Caco-2 (cell line): ENCODE measurements around the gene SUN1. TPM values are rescaled to one million over a fixed set of nuclear protein-coding genes. Genes with fewer than 3 reads are reported as not detected.
"Not testable (repeated sequence)": the region's sequence is repeated elsewhere in the genome, so short reads cannot be mapped to it uniquely, and the experiment has no call there.

Experiments used
- BruUV-seq: library from RNA; stranded (reverse); fragments of 400-500 nt; replicated peaks from 2 replicates; lab custom pipeline; 2021; lab: Mats Ljungman, UMichigan
- CTCF ChIA-PET: fragments of 300-600 bp; sonication (Branson Sonifier 250); formaldehyde crosslinking; loops from one replicate; lab custom pipeline; 2022; ENCODE audit warnings: antibody characterized with exemption; lab: Charles Lee
- POLR2A ChIA-PET: fragments of 300-600 bp; sonication (Branson Sonifier 250); formaldehyde crosslinking; loops from one replicate; lab custom pipeline; 2022; ENCODE audit warnings: antibody characterized with exemption; lab: Charles Lee
- DNase-seq, 2 experiments: peaks; one replicate each; pipeline versions ENCODE4 v3.0.0 to v3.0.0-alpha.2; 2020 to 2022
- H3K27me3 ChIP-seq: replicated peaks from 2 replicates; pipeline ENCODE4 v1.6.0; 2011; ENCODE audit warnings: low read length; ENCODE audit not compliant: control insufficient read depth, insufficient read depth
- H3K36me3 ChIP-seq: 2 replicates; pipeline ENCODE4 v1.5.1; 2011; ENCODE audit warnings: low read length; ENCODE audit not compliant: control insufficient read depth, insufficient read depth
- H3K4me1 ChIP-seq: fragments of 250-450 bp; sonication (Bioruptor Pico); 2 replicates; pipeline ENCODE4 v1.5.1; 2020; ENCODE audit warnings: mild to moderate bottlenecking
- H3K4me3 ChIP-seq: 2 replicates; pipeline ENCODE4 v1.5.1; 2011; ENCODE audit warnings: low read depth, mild to moderate bottlenecking, control low read depth, low read length
- H3K9me3 ChIP-seq: fragments of 250-450 bp; sonication (Bioruptor Pico); 2 replicates; pipeline ENCODE4 v1.5.1; 2020; ENCODE audit warnings: mild to moderate bottlenecking, moderate library complexity
- H3K27ac Mint-ChIP-seq: one replicate; pipeline ENCODE4 v1.8.0; 2022; ENCODE audit warnings: mixed read lengths; ENCODE audit not compliant: unreplicated experiment
- H3K27me3 Mint-ChIP-seq: one replicate; pipeline ENCODE4 v1.8.0; 2022; ENCODE audit warnings: mixed read lengths; ENCODE audit not compliant: insufficient read depth, unreplicated experiment
- H3K36me3 Mint-ChIP-seq: one replicate; pipeline ENCODE4 v1.8.0; 2022; ENCODE audit warnings: mild to moderate bottlenecking, mixed read lengths; ENCODE audit not compliant: insufficient read depth, unreplicated experiment
- H3K4me1 Mint-ChIP-seq: one replicate; pipeline ENCODE4 v1.8.0; 2022; ENCODE audit warnings: low read depth, mixed read lengths; ENCODE audit not compliant: unreplicated experiment
- H3K4me3 Mint-ChIP-seq: one replicate; pipeline ENCODE4 v1.8.0; 2022; ENCODE audit warnings: mild to moderate bottlenecking, moderate library complexity, mixed read lengths; ENCODE audit not compliant: unreplicated experiment
- H3K9me3 Mint-ChIP-seq: one replicate; pipeline ENCODE4 v1.8.0; 2022; ENCODE audit warnings: mixed read lengths; ENCODE audit not compliant: unreplicated experiment
- CTCF ChIP-seq, 2 experiments: fragments of 200-600 bp in 1 of 2; IDR thresholded peaks; 1 replicate in 1 of 2; 2 replicates in 1 of 2; pipeline versions ENCODE4 v1.5.1 to v1.8.0; 2011 to 2022; ENCODE audit warnings: antibody characterized with exemption in 1 of 2, control low read depth in 1 of 2, inconsistent platforms in 1 of 2, low read depth in 1 of 2, low read length in 1 of 2, mild to moderate bottlenecking in 1 of 2, moderate library complexity in 1 of 2; ENCODE audit not compliant: insufficient read depth in 1 of 2, severe bottlenecking in 1 of 2, unreplicated experiment in 1 of 2
- intact Hi-C: fragments of 100-400 bp; cut with micrococcal nuclease; formaldehyde crosslinking; loops from one replicate; pipeline ENCODE4 v1.10.0; 2022; ENCODE audit not compliant: unreplicated experiment
- total RNA-seq: library from RNA; stranded (reverse); gene quantifications from 2 replicates; pipeline ENCODE4 v1.2.3, GENCODE V29; 2022

SUN1 gene
- total RNA-seq, 1 experiment from 2014 or later, result 146 TPM

- H3K27me3 ChIP-seq, result no peaks in the 10 kb centered on the region
- Mint-ChIP-seq H3K27ac (no peak overlapping the region), H3K36me3 (peaks cover 9% of the 10 kb centered on the region), H3K4me1 (peaks cover 7% of the 10 kb centered on the region), H3K9me3 (no peaks in the 10 kb centered on the region), H3K27me3 (no peaks in the 10 kb centered on the region), H3K4me3 (no peak overlapping the region)
- H3K36me3 ChIP-seq, result no peaks in the 10 kb centered on the region
- no peak for TF ChIP-seq CTCF (IDR thresholded peaks at IDR 0.05; ENCODE audit: insufficient read depth in 1 of 2, low read depth in 1 of 2, low read length in 1 of 2, severe bottlenecking in 1 of 2, unreplicated experiment in 1 of 2)
- H3K4me1 ChIP-seq, result peaks cover 7% of the 10 kb centered on the region; the same call in 1 of the 2 replicates
- H3K9me3 ChIP-seq, result peaks cover 6% of the 10 kb centered on the region; the same call in 1 of the 2 replicates
- no peak for DNase-seq
- H3K4me3 ChIP-seq, result no peak overlapping the region
- no TSS peak for BruUV-seq
- CTCF ChIA-PET, result no interaction called here
- intact Hi-C loops, result no loop called here
- POLR2A ChIA-PET, result no interaction called here
Measured at GRCh38 chr7:801940-802381, 30.3 kb upstream of the SUN1 start.

GRCh38 chr7:802500-803242 is 29.6 kb upstream of the SUN1 start:
- Mint-ChIP-seq H3K9me3 (peaks cover 3% of the 10 kb centered on the region), H3K4me1 (peaks cover 7% of the 10 kb centered on the region), H3K4me3 (no peak overlapping the region), H3K36me3 (peaks cover 5% of the 10 kb centered on the region), H3K27ac (peak overlapping the region; percentile 22), H3K27me3 (no peaks in the 10 kb centered on the region)
- no TSS peak for BruUV-seq
- POLR2A ChIA-PET, result no interaction called here
- H3K4me3 ChIP-seq, result no peak overlapping the region
- DNase-seq, result no peak
- H3K4me1 ChIP-seq, result peaks cover 7% of the 10 kb centered on the region; the same call in 1 of the 2 replicates
- H3K27me3 ChIP-seq, result no peaks in the 10 kb centered on the region
- intact Hi-C loops, result no loop called here
- H3K9me3 ChIP-seq, result peaks cover 6% of the 10 kb centered on the region; the same call in 1 of the 2 replicates
- H3K36me3 ChIP-seq, result no peaks in the 10 kb centered on the region
- CTCF ChIA-PET, result no interaction called here
- TF ChIP-seq CTCF (IDR thresholded peaks at IDR 0.05; ENCODE audit: insufficient read depth in 1 of 2, low read depth in 1 of 2, low read length in 1 of 2, severe bottlenecking in 1 of 2, unreplicated experiment in 1 of 2), result no peak

GRCh38 chr7:803243-803635 is 29.0 kb upstream of the SUN1 start:
- Histone ChIP-seq H3K27me3 (no peaks in the 10 kb centered on the region), H3K4me1 (peaks cover 7% of the 10 kb centered on the region; the same call in 1 of the 2 replicates), H3K9me3 (peaks cover 6% of the 10 kb centered on the region; the same call in 1 of the 2 replicates), H3K36me3 (no peaks in the 10 kb centered on the region), H3K4me3 (no peak overlapping the region)
- intact Hi-C loops, result no loop called here
- CTCF ChIA-PET, result no interaction called here
- peaks cover 6% of the 10 kb centered on the region for H3K36me3 Mint-ChIP-seq
- peaks cover 7% of the 10 kb centered on the region for H3K4me1 Mint-ChIP-seq
- BruUV-seq, result no TSS peak
- no peaks in the 10 kb centered on the region for H3K27me3 Mint-ChIP-seq
- H3K27ac Mint-ChIP-seq, result peak overlapping the region; percentile 22
- POLR2A ChIA-PET, result no interaction called here
- H3K9me3 Mint-ChIP-seq, result peaks cover 9% of the 10 kb centered on the region
- DNase-seq, result no peak
- H3K4me3 Mint-ChIP-seq, result no peak overlapping the region
- no peak for TF ChIP-seq CTCF (IDR thresholded peaks at IDR 0.05; ENCODE audit: insufficient read depth in 1 of 2, low read depth in 1 of 2, low read length in 1 of 2, severe bottlenecking in 1 of 2, unreplicated experiment in 1 of 2)

GRCh38 chr7:803796-804195 is 28.5 kb upstream of the SUN1 start:
- H3K27me3 ChIP-seq, H3K4me3 Mint-ChIP-seq, H3K27ac Mint-ChIP-seq, H3K4me3 ChIP-seq, intact Hi-C loops, H3K27me3 Mint-ChIP-seq, H3K4me1 ChIP-seq, H3K9me3 ChIP-seq, H3K36me3 ChIP-seq, DNase-seq, BruUV-seq, CTCF ChIA-PET, POLR2A ChIA-PET, H3K4me1 Mint-ChIP-seq: not testable (repeated sequence)
- peaks cover 12% of the 10 kb centered on the region for H3K9me3 Mint-ChIP-seq
- H3K36me3 Mint-ChIP-seq, result peaks cover 10% of the 10 kb centered on the region
